Psoas muscle (tissue), 8 donors: Measurements from ENCODE around the gene RAB14. TPM values are rescaled to one million over a fixed set of nuclear protein-coding genes. Genes with fewer than 3 reads are reported as not detected.

Source experiments
- ATAC-seq, 4 donors: fragments of 200-7000 bp; cut with Tn5 transposase; one replicate each; pipeline ENCODE4 v1.9.1; 2020; ENCODE audit warnings: moderate library complexity in 3 of 4, mild to moderate bottlenecking in 2 of 4
- DNase-seq, 2 donors: peaks; one replicate each; pipeline ENCODE4 v3.0.0-alpha.2; 2020
- H3K27ac ChIP-seq: fragments of 200-600 bp; one replicate; pipeline ENCODE4 v1.8.0; 2022
- H3K27me3 ChIP-seq, 3 donors: fragments of 200-600 bp in 1 of 3; one replicate each; pipeline versions ENCODE4 v1.6.1 to v1.8.0; 2013 to 2022; ENCODE audit warnings: low read length in 2 of 3, mild to moderate bottlenecking in 2 of 3, moderate library complexity in 1 of 3; ENCODE audit not compliant: insufficient read depth in 3 of 3
- H3K36me3 ChIP-seq, 2 donors: fragments of 200-600 bp in 1 of 2; one replicate each; pipeline versions ENCODE4 v1.6.1 to v1.8.0; 2013 to 2022; ENCODE audit warnings: low read depth in 1 of 2, mild to moderate bottlenecking in 1 of 2, moderate library complexity in 1 of 2; ENCODE audit not compliant: insufficient read depth in 1 of 2
- H3K4me1 ChIP-seq: fragments of 200-600 bp; one replicate; pipeline ENCODE4 v1.8.0; 2022
- H3K4me3 ChIP-seq: fragments of 200-600 bp; one replicate; pipeline ENCODE4 v1.8.0; 2022; ENCODE audit warnings: mild to moderate bottlenecking
- H3K9me3 ChIP-seq: fragments of 200-600 bp; one replicate; pipeline ENCODE4 v1.8.0; 2022
- WGBS, 3 donors: extraction: QIAGEN DNeasy Blood & Tissue Kit; methylation state at CpG; one replicate each; pipeline versions ENCODE4 v1.1.6 to v1.1.7; 2013; 5-methylcytosine and 5-hydroxymethylcytosine counted together
- intact Hi-C, 2 donors: fragments of 100-400 bp; cut with DNase I; formaldehyde crosslinking; loops; one replicate each; pipeline versions ENCODE4 v1.11.0 to v1.14.2; 2022
- polyA plus RNA-seq, 3 donors: library from polyadenylated mRNA; stranded (reverse); fragments of 200-250 nt; gene quantifications; one replicate each; pipeline ENCODE4 v1.2.3, GENCODE V29; 2013
- total RNA-seq, 4 donors: library from RNA; stranded (reverse); fragmentation: NEBNext Ultra II Directional in 2 of 4; extraction: Animal tissue kit (Norgen Biotek cat#: 25700) in 2 of 4; gene quantifications; one replicate each; pipeline versions ENCODE4 v1.2.1 to v1.2.4, GENCODE V29; 2021 to 2023
- TF ChIP-seq, protein P1 (sequence below): fragments of 200-600 bp; IDR thresholded peaks from one replicate; pipeline ENCODE4 v1.8.0; 2022; ENCODE audit warnings: antibody characterized with exemption
- donor health status: healthy with polysubstance abuse.
- donor health status: DM: no; HTN: no; CAD: no; lungs with moderate emphysema.
- donor health status: Bipolar disorder and iron deficiency.
- donor health status: healthy.
- donor health status: DM: yes; HTN: yes; CAD: no.
- donor health status: DM: no; HTN: no; CAD: no.
- donor health status: DM: no; HTN: no; CAD: no.
- donor health status: DM: yes; HTN: yes; CAD: no.

RAB14 gene
- total and polyA plus RNA-seq, 7 donors, result 17.6 to 51.5 (median 43.6) TPM

DNA sequence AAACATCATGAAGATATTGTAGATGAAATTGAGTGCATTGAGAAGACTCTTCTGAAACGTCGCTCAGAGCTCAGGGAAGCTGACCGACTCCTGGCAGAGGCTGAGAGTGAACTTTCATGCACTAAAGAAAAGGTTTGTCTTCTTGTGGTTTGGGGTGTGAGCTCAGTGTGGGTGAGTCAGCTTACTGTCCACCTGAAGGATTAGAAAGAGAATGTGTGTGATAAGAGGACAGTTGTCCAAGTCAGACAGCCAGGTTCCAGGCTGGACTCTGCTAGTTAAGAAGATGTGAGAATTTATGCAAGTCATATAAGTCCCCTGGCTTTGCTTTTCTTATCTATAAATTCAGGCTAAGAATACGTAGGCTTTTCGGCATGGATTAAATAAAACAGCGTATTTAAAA is 46.9 kb downstream of the RAB14 start:
- intact Hi-C loops, result no loop called here
- no peaks in the 10 kb centered on the region for H3K27me3 ChIP-seq
- H3K27ac ChIP-seq, result no peak overlapping the region
- DNase-seq (no peak), ATAC-seq (no peak)
- H3K4me1 ChIP-seq, result no peaks in the 10 kb centered on the region
- peaks cover 0 to 71% of the 10 kb centered on the region in 2 donors for H3K36me3 ChIP-seq
- TF ChIP-seq, protein P1, sequence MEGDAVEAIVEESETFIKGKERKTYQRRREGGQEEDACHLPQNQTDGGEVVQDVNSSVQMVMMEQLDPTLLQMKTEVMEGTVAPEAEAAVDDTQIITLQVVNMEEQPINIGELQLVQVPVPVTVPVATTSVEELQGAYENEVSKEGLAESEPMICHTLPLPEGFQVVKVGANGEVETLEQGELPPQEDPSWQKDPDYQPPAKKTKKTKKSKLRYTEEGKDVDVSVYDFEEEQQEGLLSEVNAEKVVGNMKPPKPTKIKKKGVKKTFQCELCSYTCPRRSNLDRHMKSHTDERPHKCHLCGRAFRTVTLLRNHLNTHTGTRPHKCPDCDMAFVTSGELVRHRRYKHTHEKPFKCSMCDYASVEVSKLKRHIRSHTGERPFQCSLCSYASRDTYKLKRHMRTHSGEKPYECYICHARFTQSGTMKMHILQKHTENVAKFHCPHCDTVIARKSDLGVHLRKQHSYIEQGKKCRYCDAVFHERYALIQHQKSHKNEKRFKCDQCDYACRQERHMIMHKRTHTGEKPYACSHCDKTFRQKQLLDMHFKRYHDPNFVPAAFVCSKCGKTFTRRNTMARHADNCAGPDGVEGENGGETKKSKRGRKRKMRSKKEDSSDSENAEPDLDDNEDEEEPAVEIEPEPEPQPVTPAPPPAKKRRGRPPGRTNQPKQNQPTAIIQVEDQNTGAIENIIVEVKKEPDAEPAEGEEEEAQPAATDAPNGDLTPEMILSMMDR, result no peak
- 93 to 97% (median 95%) methylated on average over 6 of the region's 6 CpGs for WGBS, 3 donors
- H3K4me3 ChIP-seq, result no peak overlapping the region
- no peaks in the 10 kb centered on the region for H3K9me3 ChIP-seq

DNA sequence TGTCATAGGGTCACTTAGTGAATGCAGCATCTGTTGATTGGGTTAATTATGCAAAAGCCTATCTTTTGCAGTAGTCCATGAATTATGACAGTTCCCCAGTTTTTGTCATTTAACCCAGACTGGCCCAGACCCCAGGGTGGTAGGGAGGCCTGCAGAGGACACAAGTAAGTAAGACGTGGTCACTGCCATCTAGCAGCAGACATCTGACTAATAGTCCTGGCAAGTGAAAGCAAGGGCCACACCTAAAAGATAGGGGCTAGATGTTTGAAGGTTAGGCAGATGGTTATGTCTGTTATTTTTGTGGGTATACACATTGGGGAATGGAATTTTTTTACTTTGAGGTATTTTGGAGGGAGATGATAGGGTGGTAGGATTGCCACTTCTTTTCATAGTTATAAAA is 48.0 kb downstream of the RAB14 start:
- H3K27me3 ChIP-seq, result no peaks in the 10 kb centered on the region
- H3K27ac ChIP-seq, result no peak overlapping the region
- TF ChIP-seq, protein P1, result no peak
- intact Hi-C loops, result no loop called here
- H3K36me3 ChIP-seq, result peaks cover 0 to 76% of the 10 kb centered on the region in 2 donors
- DNase-seq (no peak), ATAC-seq (no peak)
- H3K9me3 ChIP-seq, result no peaks in the 10 kb centered on the region
- H3K4me3 ChIP-seq, result no peak overlapping the region
- no peaks in the 10 kb centered on the region for H3K4me1 ChIP-seq
- WGBS, 3 donors, result 71 to 85% (median 79%) methylated on average over 1 of the region's 1 CpG

GRCh38 chr9:121150188-121150587 is 51.5 kb downstream of the RAB14 start:
- H3K4me3 ChIP-seq, result no peak overlapping the region
- DNase-seq (no peak), ATAC-seq (no peak)
- no peaks in the 10 kb centered on the region for H3K27me3 ChIP-seq
- H3K36me3 ChIP-seq, result peaks cover 3 to 76% of the 10 kb centered on the region in 2 donors
- intact Hi-C loops, result no loop called here
- H3K9me3 ChIP-seq, result no peaks in the 10 kb centered on the region
- no peak overlapping the region for H3K27ac ChIP-seq
- 43 to 62% (median 44%) methylated on average over 2 of the region's 2 CpGs for WGBS, 3 donors
- TF ChIP-seq, protein P1, result no peak
- no peaks in the 10 kb centered on the region for H3K4me1 ChIP-seq

GRCh38 chr9:121144482-121144881 is 57.2 kb downstream of the RAB14 start:
- Histone ChIP-seq H3K4me3 (no peak overlapping the region), H3K9me3 (no peaks in the 10 kb centered on the region), H3K36me3 (peaks cover 6 to 95% of the 10 kb centered on the region in 2 donors), H3K4me1 (no peaks in the 10 kb centered on the region), H3K27ac (no peak overlapping the region), H3K27me3 (no peaks in the 10 kb centered on the region)
- TF ChIP-seq, protein P1, result no peak
- intact Hi-C loops, result no loop called here
- no peak for DNase-seq
- ATAC-seq, result no peak
- 91 to 95% (median 93%) methylated on average over 2 of the region's 2 CpGs for whole genome bisulfite sequencing, 3 donors

DNA sequence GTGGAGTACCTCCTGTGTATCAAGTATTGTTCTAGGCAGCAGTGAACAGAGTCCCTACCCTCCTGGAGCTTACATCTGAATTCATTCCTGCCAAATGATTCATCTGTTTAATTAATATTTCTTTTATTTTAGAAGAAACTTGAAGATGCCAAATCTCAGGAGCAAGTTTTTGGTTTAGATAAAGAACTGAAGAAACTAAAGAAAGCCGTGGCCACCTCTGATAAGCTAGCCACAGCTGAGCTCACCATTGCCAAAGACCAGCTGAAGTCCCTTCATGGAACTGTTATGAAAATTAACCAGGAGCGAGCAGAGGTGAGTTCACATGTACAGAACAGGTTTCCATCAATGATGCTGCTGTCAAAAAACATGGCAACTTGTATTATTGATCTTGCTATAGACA is 57.9 kb downstream of the RAB14 start:
- Histone ChIP-seq H3K9me3 (no peaks in the 10 kb centered on the region), H3K36me3 (peaks cover 6 to 95% of the 10 kb centered on the region in 2 donors), H3K27me3 (no peaks in the 10 kb centered on the region), H3K4me1 (no peaks in the 10 kb centered on the region), H3K4me3 (no peak overlapping the region), H3K27ac (no peak overlapping the region)
- intact Hi-C loops, result no loop called here
- ATAC-seq (no peak), DNase-seq (no peak)
- 94 to 99% (median 96%) methylated on average over 2 of the region's 2 CpGs for WGBS, 3 donors
- TF ChIP-seq, protein P1, result no peak
